Stimulated activated CD4-positive, alpha-beta T cell treated with anti-CD3 and anti-CD28 coated beads, Interleukin-4, amount 100 ng/mL, for 4 hours (primary cell): ENCODE data around the gene IL6R.
"Not testable (repeated sequence)": the region's sequence is repeated elsewhere in the genome, so short reads cannot be mapped to it uniquely, and the experiment has no call there.

Experiments used
- DNase-seq, 2 experiments: peaks; one replicate each; pipeline ENCODE4 v3.0.0-alpha.2; 2020

IL6R gene

GRCh38 chr1:154407198-154408091 lies 2.3 kb downstream of the IL6R start:
- DNase-seq, result peak; percentile 40 to 68

- DNase-seq, result no peak
These were observed 3.1 kb downstream of the IL6R start for GRCh38 chr1:154408174-154408777.

DNA sequence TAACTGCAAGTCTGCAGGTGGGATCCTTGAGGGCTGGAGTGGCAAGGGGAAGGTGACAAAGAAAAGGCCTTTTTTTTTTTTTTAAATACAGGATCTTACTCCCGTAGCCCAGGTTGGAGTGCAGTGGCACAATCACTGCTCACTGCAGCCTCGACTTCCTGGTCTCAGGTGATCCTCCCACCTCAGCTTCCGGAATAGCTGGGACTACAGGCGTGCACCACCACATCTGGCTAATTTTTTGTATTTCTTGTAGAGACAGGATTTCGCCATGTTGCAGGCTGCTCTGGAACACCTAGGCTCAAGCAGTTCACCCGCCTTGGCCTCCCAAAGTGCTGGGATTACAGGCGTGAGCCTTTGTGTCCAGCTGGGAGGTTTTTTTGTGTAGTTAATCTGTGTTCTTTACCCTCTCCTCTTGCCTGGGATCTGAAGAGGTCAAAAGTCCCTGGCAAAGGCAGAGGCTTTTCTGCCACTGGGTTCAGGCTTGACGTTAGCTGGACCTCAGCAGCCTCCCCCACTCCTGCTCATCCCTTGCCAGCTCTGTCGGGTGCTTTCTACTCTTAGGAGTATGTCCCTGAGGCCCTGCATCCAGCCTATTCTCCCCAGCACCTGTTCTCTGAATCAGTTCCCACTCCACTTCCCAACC lies 5.2 kb downstream of the IL6R start:
- DNase-seq, result no peak

DNA sequence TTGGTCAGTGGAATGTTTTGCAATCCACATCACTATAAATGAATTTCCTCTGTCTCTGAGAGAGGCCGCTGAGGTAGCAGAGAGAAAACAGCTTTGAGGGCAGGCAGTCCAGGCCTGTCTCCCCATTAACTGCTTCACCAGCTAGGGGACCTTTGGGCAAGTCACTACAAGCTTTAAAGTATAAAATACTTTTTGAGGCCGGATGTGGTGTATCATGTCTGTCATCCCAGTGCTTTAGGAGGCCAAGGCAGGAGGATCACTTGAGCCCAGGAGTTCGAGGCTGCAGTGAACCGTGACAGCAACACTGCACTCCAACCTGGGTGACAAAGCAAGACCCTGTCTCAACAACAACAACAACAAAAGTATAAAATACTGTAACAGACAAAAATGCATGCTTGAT lies 6.4 kb downstream of the IL6R start:
- no peak for DNase-seq

GRCh38 chr1:154413177-154413783 lies 8.1 kb downstream of the IL6R start:
- no peak for DNase-seq

DNA sequence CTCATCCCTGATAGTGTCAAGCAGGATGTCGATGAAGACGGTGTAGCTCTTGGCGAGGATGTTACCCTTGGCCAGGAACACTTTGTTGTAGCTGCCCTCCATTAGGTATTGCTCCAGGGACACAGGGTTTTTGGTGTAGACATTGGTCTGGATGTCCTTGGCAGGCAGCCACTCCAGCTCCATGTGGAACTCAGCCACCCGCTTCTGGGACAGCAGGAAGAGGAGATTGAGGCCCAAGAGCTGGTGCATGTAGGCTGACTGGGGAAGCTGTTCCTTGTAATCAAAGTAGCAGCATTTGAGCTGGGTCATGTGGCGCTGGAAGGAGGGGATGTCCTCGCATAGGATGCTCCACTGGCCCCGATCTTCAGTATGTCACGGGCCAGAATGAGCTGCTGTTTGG lies 9.5 kb downstream of the IL6R start:
- no peak for DNase-seq

DNA sequence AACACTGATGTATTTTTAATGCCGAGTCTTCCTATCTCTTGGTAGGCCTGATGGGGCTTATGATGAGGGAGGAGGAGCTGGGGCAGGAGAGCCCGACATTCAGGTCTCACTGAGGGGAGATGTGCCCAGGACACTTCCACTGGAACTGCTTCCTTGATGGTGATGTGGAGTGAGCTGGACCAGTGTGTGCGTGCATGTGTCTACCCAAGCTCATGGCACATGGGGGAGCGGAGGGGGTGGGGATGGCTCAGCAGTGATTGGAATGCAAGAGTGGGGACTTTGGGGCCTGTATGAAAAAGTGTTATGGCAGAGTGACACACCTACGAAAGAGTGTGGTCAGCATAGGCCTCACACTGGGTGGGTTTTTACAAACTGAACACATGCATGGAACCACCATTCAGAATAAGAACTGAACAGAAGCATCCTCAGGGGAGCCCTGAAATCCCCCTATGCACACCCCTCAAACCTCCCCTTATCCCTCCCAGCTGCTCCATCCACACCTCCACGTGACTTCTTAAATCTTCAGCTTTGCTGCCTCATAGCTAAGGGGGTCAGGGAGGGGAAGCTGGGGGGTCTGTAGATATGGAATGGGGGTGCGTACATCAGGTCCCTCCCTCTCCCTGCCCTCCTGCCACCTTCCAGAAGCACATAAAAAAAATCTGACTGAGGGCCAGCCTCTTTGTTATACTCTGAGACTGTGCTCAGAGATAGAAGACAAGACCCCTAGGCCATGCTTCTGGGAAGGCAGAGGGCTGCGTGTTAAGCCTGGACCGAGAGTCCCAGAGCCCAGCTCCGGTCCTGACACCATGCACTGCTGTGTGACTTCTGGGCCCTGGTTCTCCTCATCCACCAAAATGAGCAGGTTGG lies 11.6 kb downstream of the IL6R start:
- no peak for DNase-seq

DNA sequence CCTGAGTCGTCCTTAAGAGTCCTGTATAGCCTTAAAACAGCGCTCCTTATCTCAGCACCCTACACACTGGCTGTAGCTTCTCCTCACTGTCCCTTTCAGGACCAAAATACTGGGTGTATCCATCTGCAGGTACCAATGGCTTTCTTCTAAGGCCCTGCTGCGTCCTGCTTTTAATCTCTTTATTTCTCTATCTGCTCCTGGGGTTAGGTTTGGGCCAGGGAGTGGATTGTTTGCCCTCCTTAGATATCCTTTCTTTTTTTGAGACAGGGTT lies 12.1 kb downstream of the IL6R start:
- DNase-seq, result no peak

- peak in 1 of 2 experiments; percentile 62 for DNase-seq
These were observed 13.1 kb downstream of the IL6R start for GRCh38 chr1:154418062-154418921.

GRCh38 chr1:154418923-154419619 lies 13.9 kb downstream of the IL6R start:
- no peak for DNase-seq

DNA sequence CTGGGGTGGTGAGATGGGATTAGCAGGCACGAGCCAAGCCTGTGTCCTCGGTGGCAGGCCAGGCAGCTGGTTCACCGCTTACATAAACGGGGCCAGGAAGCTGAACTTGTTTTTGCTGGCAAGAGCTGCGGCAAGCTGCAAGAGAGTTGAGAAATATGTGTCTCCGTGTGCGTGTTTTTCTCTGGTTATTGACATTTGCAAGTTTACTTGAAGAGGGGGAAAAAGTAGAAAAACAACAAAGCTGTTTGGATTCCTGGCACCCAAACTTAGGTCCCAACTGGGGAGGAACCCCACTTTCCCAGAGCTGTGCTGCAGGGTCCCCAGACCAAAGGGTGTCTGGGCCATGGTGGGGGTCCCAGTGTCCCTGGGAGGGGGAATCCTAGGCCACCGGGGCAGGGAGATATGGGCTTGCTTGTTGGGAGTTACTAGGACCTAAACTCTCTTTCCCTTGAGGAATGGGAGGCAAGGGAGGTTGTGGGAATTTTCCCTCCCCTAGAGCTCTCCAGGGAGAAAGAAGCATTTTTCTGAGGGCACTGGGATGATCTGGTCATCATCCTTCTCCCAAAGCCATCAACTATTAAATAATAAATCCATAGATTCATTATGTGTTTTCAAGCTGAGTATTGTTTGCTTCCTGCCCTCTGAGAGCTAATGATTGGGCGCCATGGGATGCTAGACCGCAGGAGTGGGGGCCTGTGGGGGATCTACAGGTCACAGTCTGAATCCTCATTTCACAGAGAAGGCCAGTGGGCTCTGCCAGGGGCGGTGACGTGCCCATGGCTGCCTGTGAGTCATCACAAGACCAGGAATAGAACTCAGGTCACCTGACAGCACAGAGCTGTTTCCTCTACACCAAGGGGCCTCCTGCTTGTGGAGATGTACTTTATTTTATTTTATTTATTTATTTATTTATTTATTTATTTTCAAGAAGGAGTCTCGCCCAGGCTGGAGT lies 14.8 kb downstream of the IL6R start:
- DNase-seq, result peak; percentile 48 to 69

GRCh38 chr1:154420961-154421924 lies 16.1 kb downstream of the IL6R start:
- no peak for DNase-seq

DNA sequence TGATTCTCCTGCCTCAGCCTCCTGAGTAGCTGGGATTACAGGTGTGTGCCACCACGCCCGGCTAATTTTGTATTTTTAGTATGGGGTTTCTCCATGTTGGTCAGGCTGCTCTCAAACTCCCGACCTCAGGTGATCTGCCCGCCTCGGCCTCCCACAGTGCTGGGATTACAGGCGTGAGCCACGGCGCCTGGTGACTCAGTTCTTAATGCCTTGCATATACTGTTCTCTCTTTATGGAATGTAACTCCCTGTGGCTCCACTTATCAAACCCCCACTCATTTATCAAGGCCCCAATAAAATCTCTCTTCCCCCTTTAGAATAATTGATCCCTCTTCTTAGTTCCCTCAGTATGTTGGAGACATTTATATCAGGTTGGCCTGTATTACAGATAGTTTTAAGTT lies 16.9 kb downstream of the IL6R start:
- not testable (repeated sequence) for DNase-seq

- DNase-seq, result no peak
These were observed 17.4 kb downstream of the IL6R start for GRCh38 chr1:154422521-154422920.

GRCh38 chr1:154423304-154423987 lies 18.3 kb downstream of the IL6R start:
- DNase-seq, result peak; percentile 44 to 77

DNA sequence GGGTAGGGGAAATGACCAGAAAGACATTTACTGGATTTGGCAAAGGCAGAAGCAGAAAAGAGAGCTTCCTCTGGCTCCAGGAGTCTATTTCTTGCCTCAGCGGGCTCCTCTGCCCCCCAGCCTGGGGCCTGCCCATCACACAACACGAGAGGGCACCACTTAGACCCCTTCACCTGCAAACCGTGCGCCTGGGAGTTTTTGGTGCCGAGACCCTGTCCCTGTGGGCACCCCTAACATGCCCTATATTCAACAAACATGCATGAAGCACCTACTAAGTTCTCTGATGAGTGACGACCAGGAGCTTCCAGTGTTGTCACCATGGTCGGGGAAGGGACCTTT lies 18.8 kb downstream of the IL6R start:
- DNase-seq, result no peak

GRCh38 chr1:154425172-154425571 lies 20.0 kb downstream of the IL6R start:
- DNase-seq, result no peak
